ENCODE results near the gene TIMP3.
"Not testable (repeated sequence)": the region's sequence is repeated elsewhere in the genome, so short reads cannot be mapped to it uniquely, and the experiment has no call there.

Gene TIMP3

DNA sequence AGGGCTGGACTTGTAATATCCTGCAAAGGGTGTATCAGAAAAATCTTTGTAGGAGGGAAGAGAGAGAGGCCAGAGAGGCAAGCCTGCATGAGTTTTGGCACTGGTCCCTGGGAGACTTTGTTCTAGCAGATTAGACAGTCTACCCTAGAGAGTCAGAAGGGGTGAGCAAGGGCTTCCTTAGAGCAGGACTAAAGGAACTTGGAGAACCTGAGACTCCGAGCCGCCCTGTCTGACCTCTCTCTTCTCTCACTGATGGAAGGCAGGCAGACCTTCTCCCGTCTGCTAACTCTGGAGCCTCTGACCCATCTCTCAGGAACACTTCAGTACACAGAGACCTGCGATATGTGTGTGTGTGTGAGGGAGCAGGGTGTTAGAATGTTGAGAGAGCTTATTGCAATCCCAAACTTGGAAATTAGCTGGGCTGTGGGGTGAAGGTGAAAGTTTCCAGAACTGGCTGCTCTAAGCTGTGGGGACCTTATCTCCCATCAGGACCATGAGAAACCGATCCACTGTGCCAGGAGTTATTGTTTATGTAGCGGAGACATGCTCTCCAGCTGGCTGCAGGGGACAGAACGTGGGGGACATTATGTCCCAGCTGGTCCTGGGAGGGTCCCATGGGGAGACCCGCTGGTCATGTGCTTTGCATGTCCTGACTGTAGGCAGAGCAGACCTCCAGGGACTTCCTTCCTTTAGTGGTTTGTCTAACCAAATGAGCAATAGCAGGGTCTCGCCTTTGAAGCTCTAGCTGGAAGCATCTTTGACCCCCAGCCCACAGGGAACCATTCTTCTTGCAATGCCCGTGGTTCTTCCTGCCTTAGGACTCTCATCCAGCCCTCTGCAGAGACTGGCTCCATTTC, 51.1 kb downstream of the TIMP3 start:
- no peak for DNase-seq (ENCODE audit: low read depth in 1 of 2, low spot score in 1 of 2)

DNA sequence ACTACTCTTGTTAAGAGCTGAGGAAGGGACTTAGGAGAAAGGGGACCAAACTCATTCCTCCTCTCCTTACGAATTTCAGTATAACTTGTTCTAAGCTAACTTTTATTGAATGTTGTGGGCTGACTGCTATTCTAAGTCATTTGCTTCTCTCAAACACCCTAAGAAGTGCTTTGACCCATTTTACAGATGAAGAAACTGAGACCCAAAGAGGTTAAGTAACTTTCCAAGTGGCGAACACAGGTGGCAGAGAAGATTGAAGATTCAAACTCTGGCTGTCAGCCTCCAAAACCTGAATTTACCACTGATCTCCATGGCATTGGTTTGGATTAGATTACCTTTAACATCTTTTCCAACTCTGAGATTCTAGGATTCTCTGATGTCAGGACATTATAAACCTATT, 52.2 kb downstream of the TIMP3 start:
- DNase-seq (ENCODE audit: low read depth in 1 of 2, low spot score in 1 of 2): no peak

GRCh38 chr22:32854351-32854804, 52.9 kb downstream of the TIMP3 start:
- DNase-seq (ENCODE audit: low read depth in 1 of 2, low spot score in 1 of 2): no peak

DNA sequence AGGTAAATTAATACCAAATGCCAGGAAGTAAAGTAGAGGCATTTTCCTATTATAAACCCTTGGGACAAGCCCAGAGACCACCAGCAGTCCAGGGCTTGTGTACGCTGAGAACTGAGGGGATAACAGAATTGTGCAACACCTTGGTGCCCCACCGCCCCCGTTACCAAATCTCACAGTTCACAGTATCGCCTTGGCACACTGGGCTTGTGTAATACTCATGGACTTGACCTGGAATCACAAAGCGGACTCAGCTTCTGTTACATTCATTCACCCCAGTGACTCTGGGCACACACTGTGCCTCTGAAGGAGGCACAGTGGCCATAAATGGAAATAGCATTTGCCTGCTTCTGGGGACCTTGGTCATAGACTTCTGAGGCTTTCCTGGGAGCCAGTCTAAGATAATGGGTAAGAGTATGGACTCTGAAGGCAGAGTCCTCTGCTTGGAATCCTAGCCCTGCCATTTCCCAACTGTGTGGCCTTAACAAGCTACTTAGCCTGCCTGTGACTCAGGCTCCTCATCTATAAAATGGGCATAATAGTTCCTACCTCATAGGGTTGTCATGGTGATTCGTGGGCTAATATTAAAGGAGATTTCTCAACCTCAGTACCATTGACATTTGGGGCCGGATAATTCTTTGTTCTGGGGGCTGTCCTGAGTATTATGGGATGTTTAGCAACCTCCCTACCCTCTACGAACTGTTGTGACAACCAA, 53.7 kb downstream of the TIMP3 start:
- DNase-seq (ENCODE audit: low read depth in 1 of 2, low spot score in 1 of 2): no peak

GRCh38 chr22:32858121-32858703, 56.7 kb downstream of the TIMP3 start:
- no peak for DNase-seq (ENCODE audit: low read depth in 1 of 2, low spot score in 1 of 2)

- DNase-seq (ENCODE audit: low read depth in 1 of 2, low spot score in 1 of 2): no peak
These were observed 57.5 kb downstream of the TIMP3 start for GRCh38 chr22:32858957-32859356.

GRCh38 chr22:32859743-32860142, 58.2 kb downstream of the TIMP3 start:
- no peak for DNase-seq (ENCODE audit: low read depth in 1 of 2, low spot score in 1 of 2)

DNA sequence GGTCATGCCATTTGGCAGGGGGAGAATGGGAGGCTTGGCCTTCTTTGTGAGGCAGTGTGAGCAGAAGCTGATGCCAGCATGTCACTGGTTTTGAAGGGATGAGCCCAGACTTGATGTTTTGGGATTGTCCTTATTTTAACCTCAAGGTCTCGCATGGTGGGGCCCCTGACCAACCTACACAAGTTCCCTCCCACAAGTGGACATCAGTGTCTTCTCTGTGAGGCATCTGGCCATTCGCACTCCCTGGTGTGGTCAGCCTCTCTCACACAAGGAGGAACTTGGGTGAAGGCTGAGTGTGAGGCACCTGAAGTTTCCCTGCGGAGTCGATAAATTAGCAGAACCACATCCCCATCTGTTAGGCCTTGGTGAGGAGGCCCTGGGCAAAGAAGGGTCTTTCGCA, 59.8 kb downstream of the TIMP3 start:
- DNase-seq (ENCODE audit: low read depth in 1 of 2, low spot score in 1 of 2): no peak

DNA sequence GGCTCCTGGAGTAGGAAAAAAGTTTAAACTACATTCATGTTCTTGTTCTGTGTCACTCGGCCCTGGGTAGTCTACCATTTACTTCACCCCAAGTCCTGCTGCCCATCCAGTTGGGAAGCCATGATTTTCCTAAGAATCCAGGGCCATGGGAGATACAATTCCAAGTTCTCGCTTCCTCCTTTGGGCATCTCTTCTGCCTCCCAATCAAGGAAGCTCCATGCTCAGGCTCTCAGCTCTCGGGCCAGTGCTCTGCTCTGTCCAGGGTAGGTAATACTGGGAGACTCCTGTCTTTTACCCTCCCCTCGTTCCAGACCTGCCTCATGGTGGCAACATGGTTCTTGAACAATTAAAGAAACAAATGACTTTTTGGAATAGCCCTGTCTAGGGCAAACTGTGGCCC, 60.6 kb downstream of the TIMP3 start:
- DNase-seq (ENCODE audit: low read depth in 1 of 2, low spot score in 1 of 2): no peak

- DNase-seq (ENCODE audit: low read depth in 1 of 2, low spot score in 1 of 2): no peak
These were observed 61.6 kb downstream of the TIMP3 start for GRCh38 chr22:32862936-32863661.

DNA sequence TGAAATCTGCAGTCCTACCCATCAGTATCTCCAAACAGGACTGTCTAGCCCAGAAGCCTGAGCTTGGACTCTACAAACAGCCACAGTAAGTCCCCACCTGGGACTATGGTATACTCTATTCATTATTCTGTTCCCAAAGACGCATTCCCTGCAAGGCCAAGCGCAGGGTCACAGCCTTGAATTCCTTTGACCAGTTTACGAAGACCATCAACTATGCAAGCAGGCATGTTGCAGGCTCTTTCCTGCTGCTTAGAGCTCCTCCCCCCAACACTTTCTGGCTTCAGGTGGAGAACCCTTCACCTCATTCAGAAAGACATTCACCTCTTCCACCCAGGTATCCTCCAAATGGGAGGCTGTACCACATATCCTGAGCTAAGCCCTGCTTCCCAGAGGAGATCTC, 62.5 kb downstream of the TIMP3 start:
- DNase-seq (ENCODE audit: low read depth in 1 of 2, low spot score in 1 of 2): no peak

DNA sequence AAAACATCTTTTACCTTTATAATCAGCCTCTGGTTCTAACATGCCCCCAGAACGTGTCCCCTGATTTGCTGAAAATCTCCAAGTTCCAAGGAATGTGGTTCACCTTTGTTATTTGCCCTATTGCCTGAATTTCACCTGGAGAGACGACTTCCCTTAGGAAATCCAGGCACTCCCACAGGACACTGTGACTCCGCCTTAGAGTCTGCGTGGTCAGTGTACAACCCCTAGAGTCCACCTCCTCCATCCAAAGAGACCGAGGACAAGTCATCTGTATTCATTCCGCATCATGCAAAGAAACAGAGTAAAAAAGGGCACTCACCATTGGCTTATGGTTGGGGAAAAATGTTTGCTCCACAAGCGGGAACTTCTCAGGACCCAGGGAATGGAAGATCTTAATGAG, 63.1 kb downstream of the TIMP3 start:
- DNase-seq (ENCODE audit: low read depth in 1 of 2, low spot score in 1 of 2): no peak

GRCh38 chr22:32866953-32867352, 65.4 kb downstream of the TIMP3 start:
- no peak for DNase-seq (ENCODE audit: low read depth in 1 of 2, low spot score in 1 of 2)

GRCh38 chr22:32868946-32869345, 67.4 kb downstream of the TIMP3 start:
- no peak for DNase-seq (ENCODE audit: low read depth in 1 of 2, low spot score in 1 of 2)

GRCh38 chr22:32870474-32870873, 69.0 kb downstream of the TIMP3 start:
- DNase-seq (ENCODE audit: low read depth in 1 of 2, low spot score in 1 of 2): no peak

- DNase-seq (ENCODE audit: low read depth in 1 of 2, low spot score in 1 of 2): not testable (repeated sequence)
These were observed 72.1 kb downstream of the TIMP3 start for GRCh38 chr22:32873604-32874003.

DNA sequence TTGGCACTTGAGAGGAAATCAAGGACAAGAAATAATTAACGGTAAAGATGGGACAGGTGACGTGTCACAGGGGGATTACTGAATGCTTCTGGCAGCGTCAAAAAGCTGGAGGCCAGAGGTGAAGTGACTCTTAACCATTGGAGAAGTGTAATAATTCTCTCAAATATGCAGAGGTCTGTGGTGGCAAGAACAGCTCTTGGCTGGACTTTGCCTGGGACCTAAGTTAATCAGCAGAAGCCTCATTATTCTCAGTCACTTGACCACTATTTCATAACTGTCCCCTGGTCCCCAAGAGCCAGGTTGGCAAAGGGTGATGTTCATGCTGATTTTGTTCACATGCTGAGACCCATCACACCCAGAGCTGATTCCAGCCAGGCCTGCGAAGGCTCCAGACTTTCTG, 72.9 kb downstream of the TIMP3 start:
- DNase-seq (ENCODE audit: low read depth in 1 of 2, low spot score in 1 of 2): no peak

GRCh38 chr22:32874976-32875375, 73.5 kb downstream of the TIMP3 start:
- no peak for DNase-seq (ENCODE audit: low read depth in 1 of 2, low spot score in 1 of 2)

DNA sequence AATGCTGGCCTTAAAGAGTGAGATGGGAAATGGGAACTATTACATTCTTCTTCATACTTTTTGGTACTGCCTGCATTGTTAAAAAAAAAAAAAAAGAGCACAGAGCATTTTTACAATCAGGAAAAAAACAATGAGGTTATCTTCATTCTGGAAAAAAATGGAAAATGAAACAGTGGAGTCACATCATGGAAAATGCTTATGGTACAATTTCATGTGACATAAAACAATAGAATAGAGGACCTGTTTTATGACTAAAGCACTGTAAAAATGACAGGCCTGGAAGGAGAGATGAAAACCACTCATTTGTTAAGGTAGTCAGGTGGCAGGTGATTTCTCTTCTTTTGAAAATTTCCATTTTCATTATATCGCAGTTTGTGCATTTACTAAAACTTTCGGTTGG, 75.0 kb downstream of the TIMP3 start:
- DNase-seq (ENCODE audit: low read depth in 1 of 2, low spot score in 1 of 2): no peak

GRCh38 chr22:32877196-32877595, 75.7 kb downstream of the TIMP3 start:
- DNase-seq (ENCODE audit: low read depth in 1 of 2, low spot score in 1 of 2): no peak

- no peak for DNase-seq (ENCODE audit: low read depth in 1 of 2, low spot score in 1 of 2)
These were observed 78.0 kb downstream of the TIMP3 start for GRCh38 chr22:32879550-32879949.
